ENCODE results near the gene PLAAT1. TPM values are rescaled to one million over a fixed set of nuclear protein-coding genes. Genes with fewer than 3 reads are reported as not detected.

The PLAAT1 gene
- total RNA-seq, 1 donor from 2014 or later = 21.2 TPM

- Mint-ChIP-seq H3K4me3 (ENCODE audit: unreplicated experiment) (no peak overlapping the region), H3K9me3 (ENCODE audit: unreplicated experiment) (peaks cover 7% of the 10 kb centered on the region), H3K4me1 (ENCODE audit: low read depth, unreplicated experiment) (peaks cover 53% of the 10 kb centered on the region), H3K27me3 (ENCODE audit: unreplicated experiment) (peaks cover 9% of the 10 kb centered on the region), H3K27ac (ENCODE audit: unreplicated experiment) (no peak overlapping the region), H3K36me3 (ENCODE audit: unreplicated experiment) (no peaks in the 10 kb centered on the region)
- no peak for TF ChIP-seq CTCF (IDR thresholded peaks at IDR 0.05; ENCODE audit: partially characterized antibody, unreplicated experiment)
- no peak for DNase-seq
Observed at GRCh38 chr3:193236599-193236998, 4.4 kb upstream of the PLAAT1 start.

GRCh38 chr3:193237030-193237429, 4.0 kb upstream of the PLAAT1 start:
- Mint-ChIP-seq H3K27me3 (ENCODE audit: unreplicated experiment) (peaks cover 9% of the 10 kb centered on the region), H3K4me3 (ENCODE audit: unreplicated experiment) (peak overlapping the region; percentile 6), H3K36me3 (ENCODE audit: unreplicated experiment) (no peaks in the 10 kb centered on the region), H3K4me1 (ENCODE audit: low read depth, unreplicated experiment) (peaks cover 53% of the 10 kb centered on the region), H3K9me3 (ENCODE audit: unreplicated experiment) (peaks cover 8% of the 10 kb centered on the region), H3K27ac (ENCODE audit: unreplicated experiment) (peak overlapping the region; percentile 72)
- no peak for DNase-seq
- no peak for TF ChIP-seq CTCF (IDR thresholded peaks at IDR 0.05; ENCODE audit: partially characterized antibody, unreplicated experiment)

GRCh38 chr3:193240436-193240849, 579 bp upstream of the PLAAT1 start:
- peaks cover 54% of the 10 kb centered on the region for H3K4me1 Mint-ChIP-seq (ENCODE audit: low read depth, unreplicated experiment)
- H3K9me3 Mint-ChIP-seq (ENCODE audit: unreplicated experiment) = peaks cover 11% of the 10 kb centered on the region
- H3K36me3 Mint-ChIP-seq (ENCODE audit: unreplicated experiment) = no peaks in the 10 kb centered on the region
- H3K4me3 Mint-ChIP-seq (ENCODE audit: unreplicated experiment) = peak overlapping the region; percentile 97
- DNase-seq = peak; percentile 47
- H3K27ac Mint-ChIP-seq (ENCODE audit: unreplicated experiment) = peak overlapping the region; percentile 97
- TF ChIP-seq CTCF (IDR thresholded peaks at IDR 0.05; ENCODE audit: partially characterized antibody, unreplicated experiment) = no peak
- H3K27me3 Mint-ChIP-seq (ENCODE audit: unreplicated experiment) = peaks cover 9% of the 10 kb centered on the region

GRCh38 chr3:193241716-193242115, 694 bp downstream of the PLAAT1 start:
- H3K4me1 Mint-ChIP-seq (ENCODE audit: low read depth, unreplicated experiment) = peaks cover 47% of the 10 kb centered on the region
- no peaks in the 10 kb centered on the region for H3K36me3 Mint-ChIP-seq (ENCODE audit: unreplicated experiment)
- no peak for TF ChIP-seq CTCF (IDR thresholded peaks at IDR 0.05; ENCODE audit: partially characterized antibody, unreplicated experiment)
- peak overlapping the region; percentile 81 for H3K4me3 Mint-ChIP-seq (ENCODE audit: unreplicated experiment)
- peak overlapping the region; percentile 90 for H3K27ac Mint-ChIP-seq (ENCODE audit: unreplicated experiment)
- peaks cover 11% of the 10 kb centered on the region for H3K9me3 Mint-ChIP-seq (ENCODE audit: unreplicated experiment)
- H3K27me3 Mint-ChIP-seq (ENCODE audit: unreplicated experiment) = peaks cover 9% of the 10 kb centered on the region
- no peak for DNase-seq

GRCh38 chr3:193243571-193243970, 2.5 kb downstream of the PLAAT1 start:
- TF ChIP-seq CTCF (IDR thresholded peaks at IDR 0.05; ENCODE audit: partially characterized antibody, unreplicated experiment) = no peak
- Mint-ChIP-seq H3K4me1 (ENCODE audit: low read depth, unreplicated experiment) (peaks cover 38% of the 10 kb centered on the region), H3K27me3 (ENCODE audit: unreplicated experiment) (peaks cover 9% of the 10 kb centered on the region), H3K27ac (ENCODE audit: unreplicated experiment) (no peak overlapping the region), H3K4me3 (ENCODE audit: unreplicated experiment) (peak overlapping the region; percentile 81), H3K36me3 (ENCODE audit: unreplicated experiment) (peaks cover 12% of the 10 kb centered on the region), H3K9me3 (ENCODE audit: unreplicated experiment) (peaks cover 13% of the 10 kb centered on the region)
- DNase-seq = no peak
